Omental fat pad (tissue), 4 donors: Measurements from ENCODE around the gene RSAD2. TPM values are rescaled to one million over a fixed set of nuclear protein-coding genes. Genes with fewer than 3 reads are reported as not detected.

ENCODE experiments used
- ATAC-seq: fragments of 150-250 bp; one replicate; pipeline ENCODE4 v1.9.1; 2016; ENCODE audit warnings: mild to moderate bottlenecking, moderate library complexity; ENCODE audit not compliant: low FRiP score
- DNase-seq: peaks from one replicate; pipeline ENCODE4 v3.0.0-alpha.2; 2019; ENCODE audit warnings: low spot score
- total RNA-seq, 4 donors: library from RNA; depleted of rRNA; stranded (reverse); fragments of >200 nt; gene quantifications; one replicate each; pipeline ENCODE4 v1.1.0, GENCODE V29; 2016
- TF ChIP-seq, protein P1 (sequence below), 3 donors: fragments of 450-650 bp; IDR thresholded peaks; one replicate each; pipeline ENCODE4 v1.5.1; 2016 to 2017; ENCODE audit warnings: antibody characterized with exemption in 3 of 3, mild to moderate bottlenecking in 3 of 3, moderate library complexity in 2 of 3

Gene RSAD2
- total RNA-seq, 4 donors from 2014 or later, result 0.56 to 25.1 (median 3.9) TPM

DNA sequence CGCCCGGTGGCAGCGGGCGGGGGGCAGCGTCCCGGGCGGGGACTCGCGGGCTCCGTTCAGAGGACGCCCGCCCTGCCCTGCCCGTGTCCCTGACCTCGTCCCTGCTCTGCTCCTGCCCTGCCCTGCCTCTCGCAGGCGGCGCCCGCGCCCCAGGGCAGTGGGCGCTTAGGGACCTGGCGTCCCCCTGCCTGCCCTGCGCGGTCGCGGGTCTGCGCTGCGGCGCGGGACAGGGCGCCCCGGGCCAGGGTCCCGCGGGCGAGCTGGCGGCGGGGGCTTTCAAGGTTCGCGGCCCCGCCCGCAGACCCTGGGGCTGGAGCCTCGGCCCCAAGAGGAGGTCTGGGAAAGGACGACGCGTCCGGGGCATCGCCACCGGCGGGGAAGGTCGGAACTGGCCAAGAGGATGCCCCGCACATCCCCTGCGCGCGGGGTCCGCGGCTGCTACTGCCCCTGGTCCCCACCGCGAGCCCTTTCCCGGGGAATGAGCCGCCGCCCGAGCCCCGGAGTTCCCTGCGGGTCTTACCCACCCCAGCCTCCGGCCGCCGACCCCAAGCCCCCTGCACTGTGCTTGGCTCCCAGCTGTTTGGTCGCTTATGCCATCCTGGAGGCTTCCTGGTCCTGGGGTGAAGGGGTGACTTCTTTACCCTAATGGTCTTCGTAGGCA lies 40.3 kb downstream of the RSAD2 start:
- DNase-seq, result no peak
- TF ChIP-seq, protein P1, sequence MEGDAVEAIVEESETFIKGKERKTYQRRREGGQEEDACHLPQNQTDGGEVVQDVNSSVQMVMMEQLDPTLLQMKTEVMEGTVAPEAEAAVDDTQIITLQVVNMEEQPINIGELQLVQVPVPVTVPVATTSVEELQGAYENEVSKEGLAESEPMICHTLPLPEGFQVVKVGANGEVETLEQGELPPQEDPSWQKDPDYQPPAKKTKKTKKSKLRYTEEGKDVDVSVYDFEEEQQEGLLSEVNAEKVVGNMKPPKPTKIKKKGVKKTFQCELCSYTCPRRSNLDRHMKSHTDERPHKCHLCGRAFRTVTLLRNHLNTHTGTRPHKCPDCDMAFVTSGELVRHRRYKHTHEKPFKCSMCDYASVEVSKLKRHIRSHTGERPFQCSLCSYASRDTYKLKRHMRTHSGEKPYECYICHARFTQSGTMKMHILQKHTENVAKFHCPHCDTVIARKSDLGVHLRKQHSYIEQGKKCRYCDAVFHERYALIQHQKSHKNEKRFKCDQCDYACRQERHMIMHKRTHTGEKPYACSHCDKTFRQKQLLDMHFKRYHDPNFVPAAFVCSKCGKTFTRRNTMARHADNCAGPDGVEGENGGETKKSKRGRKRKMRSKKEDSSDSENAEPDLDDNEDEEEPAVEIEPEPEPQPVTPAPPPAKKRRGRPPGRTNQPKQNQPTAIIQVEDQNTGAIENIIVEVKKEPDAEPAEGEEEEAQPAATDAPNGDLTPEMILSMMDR (IDR thresholded peaks at IDR 0.05), result no peak
- ATAC-seq, result peak; percentile 26

DNA sequence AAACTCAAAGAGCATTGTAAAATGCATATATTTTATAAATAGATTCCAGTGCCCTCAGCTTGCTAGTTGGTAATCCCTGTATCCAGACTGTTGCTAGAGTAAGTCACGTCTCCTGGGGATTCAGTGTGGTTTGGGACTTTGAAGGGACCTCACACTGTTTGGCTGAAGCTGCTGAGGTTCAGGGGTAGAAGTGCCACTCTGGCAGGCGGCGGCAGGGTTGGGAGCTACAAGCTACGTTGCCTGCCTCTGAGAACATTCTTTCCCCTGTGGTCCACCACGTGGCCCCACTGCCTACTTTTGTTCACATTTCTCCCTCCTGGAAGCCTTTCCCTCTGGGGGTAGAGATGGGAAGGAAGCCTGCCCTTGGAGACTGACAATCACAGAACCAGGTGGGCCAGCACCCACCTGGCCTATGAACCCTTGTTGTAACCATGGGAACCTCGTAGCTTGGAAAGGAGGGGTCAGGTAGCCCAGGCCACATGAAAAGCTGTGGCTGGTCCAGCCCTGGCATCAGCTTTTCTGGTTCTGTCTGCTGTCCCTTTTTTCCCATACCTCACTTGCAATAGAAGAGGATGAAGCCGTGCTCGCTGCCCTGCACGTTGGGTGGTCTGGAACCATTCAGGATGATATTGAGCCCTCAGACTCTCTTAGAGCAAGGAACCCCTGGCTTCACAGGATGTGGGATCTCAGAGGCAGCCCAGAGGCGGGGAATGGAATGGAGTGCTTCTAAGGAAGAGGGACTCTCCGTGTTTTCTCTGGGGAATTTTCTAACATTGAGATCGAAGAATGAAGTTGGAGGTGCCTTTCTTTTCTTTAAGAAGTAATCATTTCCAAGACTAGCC lies 42.5 kb downstream of the RSAD2 start:
- ATAC-seq (no peak), DNase-seq (no peak)
- TF ChIP-seq, protein P1 (IDR thresholded peaks at IDR 0.05), result no peak

DNA sequence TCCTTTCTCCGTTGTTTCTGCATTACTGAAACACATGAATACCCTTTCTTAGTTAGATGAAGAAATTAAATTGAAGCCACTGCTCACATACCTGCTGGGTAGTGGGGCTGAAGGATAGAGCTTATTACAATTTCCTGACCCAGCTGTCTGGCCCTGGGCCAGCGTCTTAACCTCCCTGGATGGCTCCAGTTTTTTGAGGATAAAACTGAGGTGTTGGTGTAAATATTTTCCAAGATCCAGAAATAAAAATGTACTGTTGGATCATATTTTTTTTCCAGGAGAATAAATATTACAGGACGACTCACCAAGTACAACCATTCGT lies 43.1 kb downstream of the RSAD2 start:
- TF ChIP-seq, protein P1 (IDR thresholded peaks at IDR 0.05), result no peak
- DNase-seq (no peak), ATAC-seq (no peak)

DNA sequence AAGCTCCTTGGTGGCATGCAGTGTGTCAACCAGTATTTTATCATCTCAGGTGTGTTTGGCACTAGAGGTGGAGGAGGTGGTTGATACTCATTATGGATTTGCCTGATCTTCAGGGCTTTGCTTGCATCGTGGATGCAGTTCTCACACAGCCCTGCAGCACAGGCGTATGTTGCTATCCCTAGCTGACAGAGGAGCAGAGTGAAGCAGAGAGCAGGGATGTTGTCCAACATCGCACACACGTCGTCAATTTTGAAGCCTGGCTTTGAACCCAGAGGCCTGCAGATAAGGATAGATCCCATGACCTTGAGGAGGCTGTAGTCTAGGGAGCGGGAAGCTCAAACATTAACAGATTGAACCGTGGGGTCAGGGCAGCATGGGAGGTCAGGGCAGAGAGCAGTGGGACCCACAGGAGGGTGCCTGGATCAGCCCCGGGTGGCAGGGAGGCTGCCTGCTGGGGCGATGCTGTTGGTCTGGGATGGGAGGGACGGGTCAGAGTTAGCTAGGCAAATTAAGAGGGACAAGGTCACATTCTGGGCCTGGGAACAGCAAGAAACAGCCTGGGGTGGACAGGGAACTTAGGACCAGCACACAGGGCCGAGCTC lies 43.8 kb downstream of the RSAD2 start:
- DNase-seq, result no peak
- TF ChIP-seq, protein P1 (IDR thresholded peaks at IDR 0.05), result no peak

DNA sequence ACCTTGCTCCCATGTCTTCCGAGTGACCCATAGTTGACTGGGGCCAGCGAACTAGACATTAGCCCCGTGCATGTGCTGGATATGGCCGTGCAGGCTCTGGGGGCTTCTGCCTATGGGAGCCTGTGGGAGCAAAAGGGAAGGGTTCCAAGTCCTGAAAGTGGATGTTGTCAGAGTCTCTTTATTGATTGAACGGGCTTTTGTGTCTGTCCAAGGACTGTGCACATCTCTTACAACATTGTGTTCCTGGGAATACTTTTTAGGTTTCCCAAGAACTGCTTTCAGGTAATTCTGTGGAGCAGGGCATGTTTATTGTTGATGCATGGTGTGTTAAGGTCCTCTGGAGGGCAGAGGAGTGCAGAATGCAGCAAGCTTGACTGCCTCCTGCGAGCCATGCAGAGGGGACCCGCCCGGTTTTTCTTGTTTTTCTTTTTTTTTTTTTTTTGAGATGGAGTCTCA lies 44.7 kb downstream of the RSAD2 start:
- TF ChIP-seq, protein P1 (IDR thresholded peaks at IDR 0.05), result no peak
- ATAC-seq (no peak), DNase-seq (no peak)

More for the DNA sequence above, 43.8 kb downstream of the RSAD2 start:
- no peak for ATAC-seq

DNA sequence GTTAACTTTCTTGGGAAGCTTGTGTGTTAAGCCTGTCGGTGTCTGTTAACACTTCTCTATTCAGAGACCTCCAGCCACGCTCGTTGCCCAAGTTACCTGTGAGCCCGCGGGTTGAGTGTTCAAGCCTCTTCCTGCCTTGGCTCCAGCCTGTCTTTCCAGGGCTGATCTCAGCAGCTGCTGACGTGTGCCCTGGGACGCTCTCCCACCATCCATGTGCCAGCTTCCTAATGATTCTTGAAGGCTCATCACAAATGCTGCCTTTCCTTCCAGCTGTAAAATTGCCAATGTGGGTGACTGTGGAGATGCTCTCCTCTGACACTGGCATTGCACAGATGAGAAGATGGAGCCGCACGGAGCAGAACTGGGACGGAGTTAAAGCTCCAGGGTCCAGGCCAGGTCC lies 45.7 kb downstream of the RSAD2 start:
- DNase-seq, result no peak
- TF ChIP-seq, protein P1 (IDR thresholded peaks at IDR 0.05), result no peak
- no peak for ATAC-seq
